Spleen (tissue), 7 donors: Measurements from ENCODE around the gene CD72.

ENCODE experiments used
- CTCF ChIP-seq, 11 experiments: fragments of 200-600 bp in 7 of 11; fragments of 450-650 bp in 4 of 11; sonication (generic) in 4 of 11; IDR thresholded peaks in 8 of 11; conservative IDR thresholded peaks in 3 of 11; 1 replicate in 7 of 11; 2 replicates in 4 of 11; pipeline versions ENCODE4 v1.4.0 to v1.8.0; 2016 to 2021; ENCODE audit warnings: antibody characterized with exemption in 11 of 11, inconsistent platforms in 4 of 11, mild to moderate bottlenecking in 1 of 11
- POLR2A ChIP-seq, 3 donors: fragments of 450-650 bp; IDR thresholded peaks; one replicate each; pipeline ENCODE4 v1.5.1; 2017; ENCODE audit warnings: antibody characterized with exemption in 3 of 3, mild to moderate bottlenecking in 1 of 3
- POLR2AphosphoS5 ChIP-seq, 3 donors: sonication (generic); formaldehyde crosslinking; IDR thresholded peaks; one replicate each; pipeline ENCODE4 v1.5.1; 2017; ENCODE audit warnings: antibody characterized with exemption in 3 of 3
- donor health status: DM: no; HTN: no; CAD: no; lungs with moderate emphysema.
- donor health status: DM: no; HTN: no; CAD: no.
- donor health status: DM: no; HTN: no; CAD: no.

GRCh38 chr9:35664531-35665470 is 46.6 kb upstream of the CD72 start, which contains the start of gene ARHGEF39:
- TF ChIP-seq CTCF (IDR thresholded peaks at IDR 0.05 in 8 of 11, conservative IDR thresholded peaks at IDR 0.05 in 3 of 11) = peak in 2 of 11 experiments; percentile 16 to 19
- no peak for TF ChIP-seq POLR2A (IDR thresholded peaks at IDR 0.05)
- peak; percentile 68 to 83 (median 76) for TF ChIP-seq POLR2AphosphoS5 (IDR thresholded peaks at IDR 0.05)
